GM21717 (cell line): ENCODE results near the gene CD300LB.

Experiments
- ATAC-seq: cut with Tn5 transposase; IDR thresholded peaks from one replicate; pipeline ENCODE4 v1.9.1; 2021; ENCODE audit warnings: mild to moderate bottlenecking, moderate library complexity; ENCODE audit not compliant: unreplicated experiment

Gene CD300LB

DNA sequence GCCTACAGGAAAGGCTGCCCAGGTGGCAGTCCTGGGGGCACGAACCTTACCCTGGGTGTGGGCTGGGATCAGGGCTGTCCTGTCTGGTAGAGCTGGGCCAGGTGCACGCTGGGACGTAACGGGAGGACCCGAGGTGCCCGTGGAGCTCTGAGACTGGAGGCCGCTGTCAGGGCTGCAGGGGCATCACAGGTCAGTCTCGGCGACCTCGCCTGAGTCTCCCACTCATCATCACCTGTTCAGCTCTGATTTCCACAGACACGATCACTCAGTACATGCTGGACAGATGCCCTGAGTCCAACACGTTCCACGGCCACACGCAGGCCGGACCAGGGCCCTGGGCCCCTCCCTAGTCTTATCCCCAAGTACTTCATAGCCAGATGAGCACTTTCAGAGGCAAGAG, 19.3 kb upstream of the CD300LB start:
- no peak for ATAC-seq

DNA sequence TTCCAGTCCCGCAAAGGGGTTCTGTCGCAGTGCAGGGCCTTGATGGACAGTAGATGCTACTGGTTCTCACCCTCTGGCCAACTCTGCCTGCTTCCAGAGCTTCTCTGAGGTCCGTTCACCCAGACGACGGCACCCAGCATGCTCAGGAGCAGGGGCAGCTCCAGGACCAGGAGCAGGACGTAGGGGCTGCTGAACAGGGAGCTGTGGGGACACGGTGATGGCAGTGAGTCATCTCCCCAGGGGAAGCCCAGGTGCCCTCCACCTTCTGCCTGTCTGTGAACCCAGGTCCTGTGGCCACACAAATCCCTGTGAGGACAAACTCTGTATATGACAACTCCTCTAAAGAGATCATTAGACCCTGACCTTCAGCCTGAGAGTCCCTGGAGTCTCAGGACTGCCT, 18.1 kb upstream of the CD300LB start:
- no peak for ATAC-seq

- ATAC-seq: no peak
These were observed 16.5 kb upstream of the CD300LB start for GRCh38 chr17:74547736-74548135.

GRCh38 chr17:74547264-74547663, 16.0 kb upstream of the CD300LB start:
- no peak for ATAC-seq

- ATAC-seq: no peak
These were observed 15.3 kb upstream of the CD300LB start for GRCh38 chr17:74546586-74546985.

DNA sequence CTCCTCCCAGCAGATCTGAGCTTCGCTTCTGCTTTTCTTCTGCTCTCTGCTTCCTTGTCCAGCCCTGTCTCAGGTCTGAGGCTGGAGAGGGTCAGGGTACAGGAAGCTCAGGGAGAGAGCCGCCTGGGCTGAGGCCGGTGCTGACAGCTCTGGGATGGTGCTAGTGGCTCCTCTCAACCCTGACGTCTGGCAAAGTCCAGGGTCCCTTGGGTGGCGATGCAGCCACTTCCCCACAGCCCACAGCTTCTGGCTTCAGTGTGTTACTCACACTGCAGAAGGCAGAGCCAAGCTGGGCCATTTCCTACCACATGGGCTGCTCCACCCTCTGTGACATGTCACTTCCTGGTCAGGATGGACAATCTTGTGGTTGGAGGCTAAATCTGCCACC, 14.6 kb upstream of the CD300LB start, which contains the start of gene CD300C:
Gene CD300C, minus strand, starts transcription at position 273 of the 388 bp plus-strand sequence. CDS start 333 bp downstream, outside the sequence.
- ATAC-seq: no peak

- no peak for ATAC-seq
These were observed 13.9 kb upstream of the CD300LB start for GRCh38 chr17:74544991-74545842.

DNA sequence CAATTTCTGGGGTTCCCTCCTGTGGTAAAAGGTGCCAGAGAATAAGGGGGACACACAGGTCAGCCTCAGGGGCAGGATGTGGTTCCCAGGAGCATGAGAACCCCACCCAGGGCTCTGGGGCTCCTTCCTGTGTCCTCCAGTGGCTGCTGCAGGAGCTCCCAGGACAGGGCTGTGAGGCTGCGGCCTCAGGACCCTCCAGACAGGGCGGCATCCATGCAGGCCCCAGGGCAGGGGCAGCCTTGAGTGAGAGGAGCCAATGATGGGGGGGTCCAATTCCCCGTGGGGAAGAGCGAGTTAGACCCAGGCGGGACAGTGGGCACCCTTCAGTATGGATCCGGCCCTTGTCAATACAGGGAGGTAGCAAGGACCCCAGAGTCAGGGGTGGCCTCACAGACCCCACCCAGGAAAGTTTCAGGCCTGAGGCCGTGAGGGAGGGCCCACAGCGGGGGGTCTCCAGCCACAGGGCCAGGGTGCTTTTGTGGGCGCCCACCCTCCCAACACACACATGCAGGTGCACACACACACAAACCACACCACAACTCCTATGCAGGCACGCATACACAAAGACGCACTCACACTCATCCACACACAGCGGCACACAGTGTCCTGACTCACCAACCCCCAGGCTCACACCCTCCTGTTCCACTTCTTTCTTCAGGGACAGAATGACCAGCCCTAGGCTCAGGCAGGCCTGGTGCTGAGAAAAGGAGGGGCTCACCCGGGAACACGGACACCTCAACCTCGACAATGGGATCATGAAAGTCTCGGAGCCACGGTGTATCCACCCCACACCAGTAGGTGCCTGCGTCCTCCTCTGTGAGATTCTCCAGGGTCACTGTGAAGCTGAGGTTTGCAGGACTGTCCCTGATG, 12.9 kb upstream of the CD300LB start:
- ATAC-seq: no peak

DNA sequence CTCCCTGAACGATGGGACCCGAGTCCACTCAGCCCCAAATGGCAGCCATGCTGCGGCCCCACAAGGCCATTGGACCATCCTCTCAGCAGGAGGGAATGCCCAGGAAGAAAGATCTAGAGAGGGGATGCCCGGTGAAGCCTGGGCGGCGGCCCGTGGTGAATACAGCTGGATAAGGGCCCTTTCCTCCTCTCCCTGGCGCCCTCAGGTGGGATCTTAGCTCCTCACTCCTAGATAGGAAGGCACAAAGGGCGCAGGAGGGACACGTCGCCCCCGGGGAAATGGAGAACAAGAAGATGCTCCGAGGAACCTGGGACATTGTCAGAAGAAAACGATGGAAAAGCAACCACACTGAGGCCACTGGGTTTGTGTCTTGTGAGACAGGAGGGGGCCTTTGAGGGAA, 12.1 kb upstream of the CD300LB start:
- ATAC-seq: no peak

DNA sequence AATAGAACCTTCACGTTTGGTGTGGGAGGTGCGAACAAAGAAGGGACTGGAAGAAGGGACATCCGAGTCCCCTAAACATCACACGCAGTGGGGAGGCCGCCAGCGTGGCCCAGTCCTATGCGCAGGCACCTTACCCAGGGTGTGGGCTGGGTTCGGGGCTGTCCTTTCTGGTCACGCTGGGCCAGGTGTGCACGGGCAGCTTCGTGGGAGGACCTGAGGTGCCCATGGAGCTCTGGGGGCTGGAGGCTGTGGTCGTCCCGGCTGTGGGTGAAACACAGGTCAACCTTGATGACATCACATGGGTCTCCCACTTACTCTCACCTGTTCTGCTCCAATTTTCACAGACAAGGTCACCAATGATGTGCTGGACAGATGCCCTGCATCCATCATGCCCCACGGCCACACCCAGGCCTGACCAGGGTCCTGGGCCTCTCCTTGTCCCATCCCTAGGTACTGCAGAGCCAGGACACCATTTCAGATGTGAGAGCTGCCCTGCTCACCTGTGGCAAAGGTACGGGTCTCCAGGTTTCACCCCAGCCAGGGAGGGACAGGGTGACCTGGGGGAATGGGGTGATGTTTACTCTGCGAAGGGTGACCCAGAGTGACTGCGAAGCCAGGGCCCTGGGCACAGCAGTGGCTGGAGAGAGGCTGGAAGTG, 11.6 kb upstream of the CD300LB start:
- no peak for ATAC-seq

DNA sequence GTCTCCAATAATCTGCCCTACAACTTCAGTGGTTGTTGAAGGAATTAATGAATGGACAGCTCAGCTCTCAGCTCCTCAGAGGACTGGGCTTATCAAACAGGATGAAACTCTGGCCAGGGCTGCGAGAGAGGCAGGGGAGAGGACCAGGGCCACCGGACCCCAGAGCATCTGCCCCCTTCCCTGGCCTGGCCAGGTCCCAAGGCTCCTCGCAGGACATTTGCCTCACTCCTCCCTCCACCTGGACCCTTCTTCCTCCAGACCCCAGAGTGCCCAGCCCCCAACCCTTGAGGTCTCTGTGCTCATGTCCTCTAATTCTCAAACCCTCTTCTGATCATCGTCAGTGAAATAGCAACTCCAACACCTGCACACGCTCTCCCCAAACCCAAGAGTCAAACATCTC, 10.9 kb upstream of the CD300LB start:
- ATAC-seq: no peak

- no peak for ATAC-seq
These were observed 10.2 kb upstream of the CD300LB start for GRCh38 chr17:74541176-74542111.

DNA sequence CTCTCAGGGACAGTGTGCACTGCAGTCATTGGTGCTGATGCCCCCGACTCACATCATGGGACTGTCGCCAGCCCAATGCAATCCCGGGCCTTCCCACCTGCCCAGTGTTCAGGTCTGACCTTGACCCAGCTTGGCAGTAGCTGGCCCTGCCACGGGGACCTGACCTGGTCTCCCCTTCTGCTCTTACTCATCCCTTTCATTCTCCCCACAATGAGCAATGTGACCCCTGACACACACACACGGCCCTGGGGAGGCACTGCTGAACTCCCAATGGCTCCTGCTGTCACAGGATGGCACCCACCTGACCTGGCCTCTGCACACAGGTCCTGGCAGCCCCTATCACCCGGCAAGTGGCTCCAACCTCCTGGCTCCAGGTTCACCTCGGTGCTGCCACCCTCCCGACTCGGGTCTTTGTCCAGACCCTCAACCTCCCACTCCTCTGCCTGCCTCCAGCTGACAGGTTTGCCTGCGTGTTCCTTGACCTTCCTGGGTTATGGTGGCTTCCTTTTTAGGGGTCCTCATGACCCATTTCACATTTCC, 8.1 kb upstream of the CD300LB start:
- no peak for ATAC-seq

DNA sequence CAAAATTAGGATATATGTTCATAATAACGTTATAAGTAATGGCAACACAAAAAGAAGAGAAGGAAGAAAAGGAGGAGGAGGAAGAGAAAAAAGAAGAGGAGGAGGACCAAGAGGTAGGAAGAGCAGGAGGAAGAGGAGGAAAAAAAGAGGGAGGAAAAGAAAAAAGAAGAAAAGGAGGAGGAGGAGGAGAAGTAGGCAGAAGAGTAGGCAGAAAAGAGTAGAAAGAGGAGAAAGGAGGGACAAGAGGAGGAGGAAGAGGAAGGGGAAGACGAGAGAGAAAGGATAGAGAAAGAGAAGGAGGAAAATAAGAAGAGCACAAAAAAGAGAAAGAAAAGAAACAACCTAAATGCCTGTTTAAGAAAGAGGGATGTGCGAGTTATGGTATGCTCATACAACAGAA, 5.6 kb upstream of the CD300LB start:
- ATAC-seq: no peak

DNA sequence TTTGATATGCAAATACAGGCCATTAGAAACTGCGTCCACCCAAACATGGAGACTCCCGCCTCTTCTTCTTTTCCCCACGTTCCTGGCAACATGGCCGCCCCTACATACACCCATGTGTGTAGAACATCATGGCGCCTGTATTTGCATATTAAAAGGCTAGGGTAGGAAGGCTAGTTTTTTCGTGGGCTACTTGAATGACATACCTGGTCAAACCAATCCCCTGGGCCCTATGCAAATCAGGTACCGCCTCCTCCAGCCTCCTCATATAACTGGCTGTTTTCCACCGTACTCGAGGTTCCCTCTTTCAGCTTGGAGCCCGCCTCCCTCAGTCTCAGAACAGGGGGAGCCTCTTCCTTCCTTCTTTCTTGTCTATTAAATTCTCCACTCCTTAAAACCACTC, 840 bp upstream of the CD300LB start:
- no peak for ATAC-seq

GRCh38 chr17:74530831-74531150, 484 bp downstream of the CD300LB start:
- no peak for ATAC-seq

GRCh38 chr17:74529243-74529642, 2.0 kb downstream of the CD300LB start:
- no peak for ATAC-seq

- peak; percentile 86 for ATAC-seq
These were observed 2.6 kb downstream of the CD300LB start for GRCh38 chr17:74528491-74529199.

GRCh38 chr17:74527756-74528155, 3.5 kb downstream of the CD300LB start:
- no peak for ATAC-seq

GRCh38 chr17:74527081-74527480, 4.2 kb downstream of the CD300LB start:
- ATAC-seq: no peak
